GM21528 (cell line): ENCODE data around the gene GPR68.

Experiments
- ATAC-seq: cut with Tn5 transposase; IDR thresholded peaks from one replicate; pipeline ENCODE4 v1.9.1; 2021; ENCODE audit warnings: mild to moderate bottlenecking, moderate library complexity; ENCODE audit not compliant: unreplicated experiment, low FRiP score

Gene GPR68, protein sequence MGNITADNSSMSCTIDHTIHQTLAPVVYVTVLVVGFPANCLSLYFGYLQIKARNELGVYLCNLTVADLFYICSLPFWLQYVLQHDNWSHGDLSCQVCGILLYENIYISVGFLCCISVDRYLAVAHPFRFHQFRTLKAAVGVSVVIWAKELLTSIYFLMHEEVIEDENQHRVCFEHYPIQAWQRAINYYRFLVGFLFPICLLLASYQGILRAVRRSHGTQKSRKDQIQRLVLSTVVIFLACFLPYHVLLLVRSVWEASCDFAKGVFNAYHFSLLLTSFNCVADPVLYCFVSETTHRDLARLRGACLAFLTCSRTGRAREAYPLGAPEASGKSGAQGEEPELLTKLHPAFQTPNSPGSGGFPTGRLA

DNA sequence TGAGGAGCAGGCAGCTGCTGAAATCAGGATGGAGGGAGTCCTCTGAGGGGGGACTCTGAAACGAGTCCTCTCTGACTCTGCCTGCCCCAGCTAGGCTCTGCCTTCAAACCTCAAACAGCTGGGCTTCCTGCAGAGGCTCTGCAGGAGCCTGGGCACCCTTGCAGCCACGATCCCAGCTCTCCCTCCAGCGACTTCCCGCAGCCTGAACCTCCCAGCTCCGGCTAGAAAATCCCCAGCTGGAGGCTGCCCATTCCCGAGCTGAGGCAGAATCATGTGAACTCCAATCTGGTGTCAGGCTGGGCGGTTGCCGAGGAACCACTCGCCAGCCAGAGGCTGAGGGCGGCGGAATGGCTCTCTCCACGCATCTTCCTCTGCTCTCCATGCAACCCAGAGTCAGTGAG is at the start of gene GPR68:
Gene GPR68 (minus strand): TSS at position 204 of the 401 bp plus-strand sequence. CDS start 9,654 bp downstream, outside the sequence.
- ATAC-seq = no peak

DNA sequence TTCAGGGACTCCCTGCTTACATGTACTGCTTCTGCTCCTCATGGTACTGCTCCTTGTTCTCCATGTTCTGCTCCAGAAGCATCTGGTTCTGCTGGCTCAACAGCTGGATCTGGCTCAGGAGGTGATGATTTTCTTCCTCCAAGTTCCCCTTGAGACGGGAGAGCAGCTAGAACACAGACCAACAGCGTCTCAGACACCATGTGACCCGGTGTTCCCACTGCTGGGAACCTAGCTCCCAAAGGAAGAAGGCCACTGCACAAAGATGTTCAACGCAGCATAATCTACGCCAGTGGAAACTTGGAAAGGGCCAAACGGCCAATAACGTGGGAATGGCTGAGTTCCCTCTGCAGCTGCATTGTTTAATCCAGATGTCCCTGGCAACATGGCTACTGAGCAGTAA is 49.6 kb upstream of the GPR68 start:
- no peak for ATAC-seq

DNA sequence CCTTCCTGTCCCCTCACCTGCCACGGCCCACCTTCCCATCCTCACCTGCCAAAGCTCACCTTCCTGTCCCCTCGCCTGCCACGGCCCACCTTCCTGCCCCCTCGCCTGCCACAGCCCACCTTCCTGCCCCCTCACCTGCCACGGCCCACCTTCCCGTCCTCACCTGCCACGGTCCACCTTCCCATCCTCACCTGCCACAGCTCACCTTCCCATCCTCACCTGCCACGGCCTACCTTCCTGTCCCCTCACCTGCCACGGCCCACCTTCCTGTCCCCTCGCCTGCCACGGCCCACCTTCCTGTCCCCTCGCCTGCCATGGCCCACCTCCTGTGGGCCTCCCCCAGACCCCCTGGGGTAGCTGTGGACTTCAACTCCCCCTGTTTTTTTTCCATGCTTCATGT is 48.8 kb upstream of the GPR68 start:
- ATAC-seq = no peak

DNA sequence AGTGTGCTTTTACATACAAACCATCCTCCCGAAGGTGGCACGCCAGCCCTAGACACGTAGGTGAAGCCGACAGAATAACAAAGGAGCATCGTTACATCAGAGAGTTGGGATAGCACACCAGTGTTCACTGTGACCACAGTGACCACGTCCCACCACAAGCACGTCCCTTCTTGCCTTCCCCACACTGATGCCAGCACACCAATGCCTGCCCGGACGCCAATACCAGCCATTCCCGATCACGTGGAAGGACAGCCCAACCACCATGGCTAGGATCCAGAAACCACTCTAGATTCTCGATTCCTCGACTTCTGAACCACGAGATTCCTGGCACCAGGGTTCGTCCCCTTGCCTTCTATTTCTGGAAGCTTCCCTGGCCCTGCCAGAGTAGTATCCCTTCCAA is 48.0 kb upstream of the GPR68 start:
- no peak for ATAC-seq

DNA sequence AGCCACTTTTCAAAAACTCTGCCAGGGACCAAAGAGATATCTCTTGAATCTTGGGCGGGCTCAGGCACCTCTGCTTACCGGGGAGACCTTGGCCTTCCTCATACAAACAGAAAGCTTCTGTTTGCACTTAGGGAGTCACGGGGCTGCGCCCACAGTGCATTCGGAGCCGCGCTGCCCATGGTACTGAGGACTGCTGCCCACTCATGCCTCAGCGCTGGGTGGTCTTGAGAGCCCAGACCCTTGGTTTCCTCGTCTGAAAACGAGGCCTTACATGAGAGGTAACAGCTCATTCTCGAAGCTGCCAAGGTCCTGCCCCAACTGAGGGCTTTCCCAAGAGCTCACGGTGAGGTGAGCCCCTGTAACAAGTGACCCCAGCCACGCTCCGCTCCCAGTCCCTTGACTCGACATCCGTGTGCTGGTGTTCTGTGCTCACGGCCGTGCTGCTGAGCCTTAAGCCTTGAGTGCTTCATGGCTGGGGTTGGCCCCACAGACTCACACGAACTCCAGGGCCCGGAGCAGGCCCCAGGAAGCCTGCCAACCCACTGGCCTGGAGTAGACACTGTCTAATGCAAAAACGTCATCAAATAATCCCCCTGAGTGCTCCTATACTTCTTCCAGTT is 47.4 kb upstream of the GPR68 start:
- ATAC-seq = no peak

DNA sequence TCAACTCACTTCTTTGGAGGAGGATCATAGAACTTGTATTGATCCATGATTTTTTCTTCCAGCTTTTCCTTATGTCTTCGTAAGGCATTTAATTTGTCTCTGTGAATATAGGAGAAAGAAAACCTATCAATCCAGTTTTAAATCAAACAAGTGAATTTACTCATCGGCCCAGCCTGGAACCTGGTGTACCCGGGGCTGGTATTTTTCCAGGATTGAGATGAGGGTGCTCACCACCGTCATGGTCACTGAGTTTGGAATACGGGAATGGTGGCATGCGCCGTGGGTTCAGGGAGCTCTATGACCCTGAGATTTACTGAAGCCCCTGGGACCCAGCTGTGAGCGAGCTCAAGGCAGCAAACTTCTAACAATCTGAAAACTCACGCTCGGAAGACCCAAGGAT is 46.5 kb upstream of the GPR68 start:
- ATAC-seq = no peak

DNA sequence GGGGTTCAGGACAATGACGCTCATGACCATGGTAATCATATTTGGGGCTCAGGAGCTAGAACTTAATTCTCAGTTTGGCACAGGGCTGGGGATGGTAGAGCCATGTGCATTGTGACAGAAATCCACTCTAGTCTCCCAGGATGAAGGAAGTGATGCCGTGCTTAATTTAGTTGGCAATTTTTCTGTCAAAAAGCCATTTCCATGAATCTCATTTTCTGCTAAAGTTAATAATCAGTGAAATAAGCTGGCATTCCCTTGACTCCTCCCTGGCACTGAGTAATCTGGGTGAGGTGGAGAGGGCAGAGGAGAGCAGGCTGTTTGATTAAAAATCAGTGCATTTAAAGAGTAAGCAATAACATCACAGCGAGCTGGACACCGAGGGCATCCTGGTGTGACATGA is 45.0 kb upstream of the GPR68 start:
- no peak for ATAC-seq

DNA sequence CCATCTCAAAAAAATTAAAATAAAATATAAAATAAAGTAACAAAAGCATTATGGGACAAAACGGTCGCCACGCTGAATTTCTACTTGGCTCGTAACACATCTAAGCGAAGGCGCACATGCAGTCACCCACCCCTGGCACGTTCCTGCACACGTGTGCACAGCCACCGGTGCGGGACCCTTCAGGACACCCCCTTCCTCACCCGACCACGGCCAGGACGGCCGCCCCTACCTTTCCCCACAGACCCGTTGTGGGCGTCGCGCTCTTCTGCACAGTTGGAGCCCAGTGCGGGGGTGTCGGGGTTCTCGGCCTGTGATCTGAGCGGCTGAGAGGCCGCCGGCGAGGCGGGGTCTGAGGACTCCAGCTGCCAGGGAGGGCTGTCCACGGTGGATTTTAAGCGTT is 44.4 kb upstream of the GPR68 start:
- ATAC-seq = no peak

DNA sequence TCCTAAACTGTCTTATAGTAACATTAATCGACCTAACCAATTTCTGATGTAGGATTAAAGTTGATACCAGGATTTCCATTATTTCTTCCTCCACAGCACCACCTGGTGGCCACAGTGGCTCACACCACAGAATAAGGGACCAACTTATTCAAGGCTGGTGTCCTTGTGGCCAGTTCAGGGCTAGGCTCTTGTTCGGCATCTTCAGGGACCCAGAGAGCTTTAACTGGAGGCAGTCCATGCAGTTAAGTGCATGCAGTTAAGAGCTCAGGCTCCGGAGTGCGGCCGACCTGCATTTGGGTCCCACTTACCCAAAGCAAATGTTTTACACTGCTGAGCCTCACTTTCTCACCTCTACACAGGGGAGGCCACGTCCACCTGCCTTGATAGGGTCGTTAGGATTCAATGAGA is 42.0 kb upstream of the GPR68 start:
- no peak for ATAC-seq

DNA sequence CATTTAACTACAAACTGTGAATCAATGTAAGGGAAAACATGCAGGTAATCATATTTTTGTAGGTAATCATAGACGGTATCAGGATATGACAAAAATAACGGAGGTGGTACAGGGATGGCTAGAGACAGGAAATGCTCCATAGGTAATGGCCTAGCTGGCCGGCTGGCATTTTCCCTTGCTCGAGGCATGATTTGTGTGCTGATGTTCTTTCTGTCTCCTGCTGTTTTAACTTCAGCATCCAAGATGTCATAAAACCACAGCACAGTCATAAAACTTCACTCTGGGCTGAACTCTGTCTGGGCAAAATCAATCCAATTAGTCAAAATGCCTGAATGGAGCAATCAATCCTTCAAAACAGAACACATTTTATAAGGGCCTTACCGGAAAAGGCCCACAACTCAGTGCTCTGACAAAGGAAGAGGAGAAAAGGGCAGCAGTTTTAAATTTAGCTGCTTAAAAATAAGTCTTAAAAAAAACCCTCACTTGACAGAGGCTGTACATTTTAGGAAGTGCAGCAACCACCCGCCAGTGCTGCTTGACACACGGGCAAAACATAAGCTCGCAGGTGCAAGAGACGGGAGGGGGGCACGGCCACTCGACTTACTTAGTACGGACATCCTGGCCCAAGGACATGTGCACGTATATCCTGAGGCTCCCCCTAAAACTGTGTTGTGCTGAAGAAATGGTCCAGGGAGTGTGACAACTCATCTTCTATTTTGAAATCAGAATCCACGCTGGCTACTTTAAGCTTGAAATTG is 40.5 kb upstream of the GPR68 start:
- no peak for ATAC-seq

DNA sequence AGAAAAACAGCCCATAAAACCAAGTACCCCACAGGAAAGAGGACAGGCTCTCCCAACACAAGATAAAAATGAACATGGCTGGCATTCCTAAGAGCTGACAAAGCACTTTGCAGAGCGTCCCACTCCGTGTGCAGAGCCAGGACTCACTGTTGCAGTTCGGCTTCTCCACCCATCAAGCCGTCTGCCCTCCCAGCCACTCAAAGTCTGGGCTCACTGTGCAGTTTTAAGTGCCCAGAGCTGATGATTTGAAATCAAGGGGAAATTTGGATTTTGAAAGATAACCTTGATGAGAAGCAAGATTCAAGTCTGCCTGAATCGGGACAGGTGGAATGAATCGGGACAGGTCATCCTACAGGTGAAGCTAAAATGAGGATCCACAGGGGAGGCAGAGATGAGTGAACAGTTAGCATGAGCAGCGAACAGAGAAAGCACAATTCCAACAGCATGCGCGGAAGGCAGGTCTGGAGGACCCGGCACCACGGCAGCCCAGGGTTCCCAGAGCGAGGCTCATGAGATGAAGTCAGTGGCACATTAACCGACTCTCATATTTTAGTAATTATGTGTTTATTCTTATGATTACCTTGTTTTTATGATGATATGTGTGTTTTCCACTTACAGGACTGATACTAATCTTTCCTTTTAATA is 39.8 kb upstream of the GPR68 start:
- ATAC-seq = no peak

DNA sequence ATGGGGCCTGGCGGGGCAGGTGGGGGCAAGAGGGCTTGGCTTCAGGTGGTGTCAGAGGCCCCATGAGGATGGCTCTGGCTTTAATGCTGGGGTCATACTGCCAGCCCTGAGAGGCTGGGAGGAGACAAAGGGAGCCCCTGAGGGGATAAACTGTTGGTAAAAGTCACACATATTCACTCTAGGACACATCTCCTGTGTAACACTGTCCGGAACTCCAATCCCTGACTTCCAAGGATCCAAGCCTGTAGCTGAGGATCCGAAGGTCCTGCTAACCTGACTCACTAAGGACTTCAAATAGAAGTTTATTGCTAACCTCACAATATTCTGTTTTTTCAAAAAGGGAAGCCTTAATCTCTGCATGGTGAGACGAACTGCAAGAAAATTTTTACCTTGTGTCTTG is 39.2 kb upstream of the GPR68 start:
- ATAC-seq = no peak

DNA sequence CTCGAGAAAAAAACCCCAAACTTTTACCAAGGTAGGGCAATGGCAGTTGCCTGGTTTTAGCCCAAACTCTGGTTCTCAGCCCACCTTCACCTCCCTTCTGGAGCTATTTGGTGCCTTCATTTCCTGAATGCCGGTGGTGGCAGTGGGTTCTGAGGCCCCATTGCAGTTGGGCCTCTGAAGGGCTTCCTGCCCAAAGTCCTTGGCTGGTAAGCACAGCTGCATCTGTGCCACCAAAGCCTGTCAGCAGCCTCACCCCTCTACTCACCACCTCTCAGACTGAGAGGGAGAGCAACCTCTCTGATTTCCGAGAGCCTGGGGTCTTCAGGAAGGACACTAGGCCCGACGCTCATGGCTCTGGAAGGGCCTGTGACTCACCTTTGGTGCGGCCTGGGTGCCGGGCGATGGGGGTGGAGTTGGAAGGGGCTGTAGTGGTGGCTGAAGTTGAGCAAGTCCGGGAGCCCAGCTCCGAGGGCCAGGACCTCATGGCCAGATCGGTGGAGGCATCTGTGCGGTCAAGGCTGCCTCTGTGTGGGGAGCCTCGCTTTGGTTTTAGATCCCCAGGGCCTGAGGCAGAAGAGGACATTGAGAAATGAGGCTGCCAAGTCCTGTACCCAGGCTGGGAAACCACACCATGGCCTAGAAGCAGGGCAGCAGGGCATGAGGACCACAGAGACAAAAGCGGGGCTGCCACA is 38.6 kb upstream of the GPR68 start:
- no peak for ATAC-seq

DNA sequence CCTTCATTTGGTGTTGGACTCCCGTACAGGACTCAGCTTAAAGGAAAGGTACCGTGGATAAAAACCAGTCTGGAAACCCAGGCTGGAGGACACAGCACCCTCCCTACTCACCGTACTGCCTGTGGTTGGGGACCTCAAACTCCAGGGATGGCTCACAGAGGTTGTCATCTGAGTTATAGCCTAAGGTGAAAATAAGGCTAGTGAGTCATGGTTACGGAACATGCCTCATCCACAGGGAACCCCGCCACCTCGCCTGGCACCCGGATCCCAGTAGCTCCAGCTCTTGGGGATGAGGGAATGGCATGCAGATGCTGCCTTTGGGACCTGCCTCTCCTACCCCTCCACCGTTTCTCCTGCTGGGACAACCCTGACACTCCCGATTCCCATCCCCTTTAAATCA is 36.8 kb upstream of the GPR68 start:
- ATAC-seq = no peak

DNA sequence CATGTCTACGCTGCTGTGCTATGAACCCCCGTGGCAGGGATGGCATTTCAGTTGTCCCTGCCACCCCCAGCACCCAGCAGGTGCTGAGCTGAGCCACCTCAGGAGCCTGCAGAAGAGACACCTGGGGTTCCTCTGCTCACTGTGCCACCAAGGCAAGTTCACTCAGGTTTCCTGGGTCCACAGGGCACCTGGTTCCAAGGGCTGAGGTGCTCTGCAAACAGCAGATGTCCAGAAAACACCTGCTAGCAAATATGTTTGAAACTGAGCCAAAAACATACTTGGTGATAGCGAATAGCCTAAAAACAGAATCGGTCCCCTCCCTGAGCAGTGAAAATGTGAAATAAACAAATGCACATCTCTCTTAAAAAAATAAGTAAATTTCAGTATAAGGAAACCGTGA is 35.6 kb upstream of the GPR68 start:
- no peak for ATAC-seq

DNA sequence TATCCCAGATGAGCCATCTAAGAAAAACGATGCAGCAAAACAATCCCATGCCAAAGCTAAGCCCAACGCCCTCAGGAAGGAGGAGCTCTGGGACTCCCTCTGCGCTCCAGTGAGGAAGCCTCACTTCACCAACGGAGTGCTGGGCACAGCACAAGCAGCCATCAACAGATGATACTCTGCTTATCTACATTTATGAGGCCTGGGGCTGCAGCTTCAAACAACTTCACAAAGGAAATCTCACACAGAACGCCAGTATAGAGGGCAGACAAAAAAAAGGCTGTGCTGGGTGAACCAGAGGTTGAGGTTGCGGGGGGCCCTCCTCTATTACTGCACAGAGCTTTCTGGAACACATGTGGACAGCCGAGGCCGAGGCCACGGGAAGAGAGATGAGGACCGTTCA is 34.9 kb upstream of the GPR68 start:
- no peak for ATAC-seq

DNA sequence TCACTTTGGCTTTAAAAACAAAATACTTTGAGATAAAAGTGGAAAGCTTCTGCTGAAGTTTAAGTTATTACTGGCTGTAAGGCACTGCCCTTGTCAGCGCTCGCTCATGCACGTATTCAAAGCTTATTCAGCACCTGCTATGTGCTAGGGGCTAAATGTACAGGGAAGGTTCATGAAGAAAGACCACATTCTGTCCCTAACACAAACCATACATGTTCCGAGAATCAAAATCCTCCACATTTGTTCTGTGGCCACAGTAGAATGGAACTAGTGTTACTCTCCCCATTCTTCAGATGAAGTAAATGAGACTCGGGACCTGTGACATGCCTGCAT is 33.8 kb upstream of the GPR68 start:
- ATAC-seq = no peak

DNA sequence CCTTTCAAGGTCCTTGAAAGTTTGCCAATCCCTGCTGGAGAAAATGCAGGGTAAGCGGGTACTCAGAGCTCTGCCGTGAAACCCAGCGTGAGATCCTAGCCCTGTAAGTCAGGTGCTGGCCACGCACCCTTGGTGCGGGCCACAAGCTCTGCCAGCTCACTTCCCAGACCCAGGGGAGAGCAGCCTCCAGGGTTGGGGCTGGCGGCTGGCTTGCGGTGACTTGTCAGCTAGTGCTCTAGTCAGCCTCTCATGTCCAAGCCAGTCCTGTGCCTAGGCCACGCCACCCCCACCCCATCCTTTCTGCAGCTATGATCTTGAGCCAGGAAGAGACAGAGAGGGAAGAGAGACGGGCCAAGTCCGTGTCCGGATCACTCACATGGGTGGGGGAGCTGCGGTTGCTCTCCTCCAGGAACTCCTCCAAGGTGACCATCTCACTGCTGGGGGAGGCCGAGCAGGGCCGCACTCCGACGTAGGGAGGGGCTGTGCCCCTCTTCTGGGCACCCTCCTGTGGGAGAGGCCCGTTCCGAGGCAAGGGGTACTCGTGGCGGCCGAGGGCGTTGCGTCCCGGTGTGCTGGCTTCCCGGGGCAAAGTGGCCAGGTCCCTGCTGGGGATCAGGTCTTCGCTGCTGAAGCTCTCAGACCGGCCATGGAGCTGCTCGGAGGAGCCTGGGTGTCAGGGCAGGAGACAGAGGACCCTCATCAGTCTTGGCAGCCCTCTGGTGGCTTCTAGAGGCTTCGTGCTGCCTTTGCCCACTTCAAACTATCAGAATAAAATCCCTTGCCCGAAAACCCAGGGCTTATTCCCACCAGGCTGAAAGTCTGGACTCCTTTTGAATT is 33.3 kb upstream of the GPR68 start:
- no peak for ATAC-seq

DNA sequence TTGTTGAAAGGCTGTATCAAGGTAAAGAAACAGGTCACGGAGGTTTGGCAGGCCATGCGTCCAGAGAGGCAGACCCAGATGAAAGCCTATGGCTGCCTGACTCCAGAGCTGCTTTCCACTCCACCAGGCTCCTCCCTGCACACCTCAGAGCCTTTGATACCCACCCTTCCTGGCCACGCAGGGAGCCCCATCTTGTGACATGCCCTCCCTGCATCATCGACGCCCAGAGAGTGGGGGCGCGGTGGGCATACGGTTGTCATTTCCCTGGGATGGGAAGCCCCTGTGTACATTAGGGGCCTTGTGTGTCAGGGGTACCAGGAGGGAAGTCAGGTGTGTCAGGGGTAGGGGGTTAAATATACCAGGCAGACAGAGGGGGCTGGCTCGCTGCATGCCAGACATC is 30.3 kb upstream of the GPR68 start:
- ATAC-seq = no peak

DNA sequence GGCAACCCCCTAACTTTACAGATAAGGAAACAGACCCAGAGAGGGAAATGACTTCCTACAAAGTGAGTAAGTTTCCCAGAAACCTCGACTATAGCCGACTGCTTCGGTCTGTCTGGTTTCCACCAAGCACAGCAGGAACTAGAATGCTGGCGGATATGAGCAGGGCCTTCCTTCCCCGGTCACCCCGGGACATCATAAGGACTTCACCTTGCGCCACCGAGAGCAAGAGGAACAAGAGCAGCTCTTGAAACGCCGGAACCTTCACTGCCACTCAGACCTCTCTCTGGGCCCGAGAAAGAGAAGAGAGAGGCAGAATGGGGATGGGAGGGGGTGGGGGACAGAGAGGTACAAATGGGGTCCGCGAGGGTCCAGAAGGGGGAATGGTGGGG is 29.4 kb upstream of the GPR68 start:
- ATAC-seq = no peak
